NCI-H187 treated with DMSO at 0.1 percent for 48 hours (cell line): Measurements from ENCODE around the gene TMEM236.
"Not testable (repeated sequence)": the region's sequence is repeated elsewhere in the genome, so short reads cannot be mapped to it uniquely, and the experiment has no call there.

Experiments
- DNase-seq: peaks from one replicate; lab custom pipeline; 2025; lab: John Stamatoyannopoulos, UW

TMEM236 gene, protein sequence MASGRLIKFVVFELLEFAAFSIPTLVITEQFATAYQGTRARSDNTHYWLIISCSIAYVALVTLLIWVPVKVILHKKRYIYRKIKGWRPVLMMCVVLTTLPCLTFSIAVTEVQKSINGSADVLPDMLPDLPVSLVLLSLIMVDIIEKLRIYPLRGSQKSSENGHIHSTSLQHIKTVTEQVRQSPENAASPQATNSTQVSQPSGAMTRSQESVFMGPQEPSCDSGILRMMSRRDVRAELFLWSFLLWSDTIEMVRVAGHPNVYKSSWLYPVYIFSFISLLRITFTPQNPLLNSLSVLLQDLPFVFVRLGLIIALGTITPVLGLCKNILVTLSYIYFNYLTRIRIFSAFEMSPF

DNA sequence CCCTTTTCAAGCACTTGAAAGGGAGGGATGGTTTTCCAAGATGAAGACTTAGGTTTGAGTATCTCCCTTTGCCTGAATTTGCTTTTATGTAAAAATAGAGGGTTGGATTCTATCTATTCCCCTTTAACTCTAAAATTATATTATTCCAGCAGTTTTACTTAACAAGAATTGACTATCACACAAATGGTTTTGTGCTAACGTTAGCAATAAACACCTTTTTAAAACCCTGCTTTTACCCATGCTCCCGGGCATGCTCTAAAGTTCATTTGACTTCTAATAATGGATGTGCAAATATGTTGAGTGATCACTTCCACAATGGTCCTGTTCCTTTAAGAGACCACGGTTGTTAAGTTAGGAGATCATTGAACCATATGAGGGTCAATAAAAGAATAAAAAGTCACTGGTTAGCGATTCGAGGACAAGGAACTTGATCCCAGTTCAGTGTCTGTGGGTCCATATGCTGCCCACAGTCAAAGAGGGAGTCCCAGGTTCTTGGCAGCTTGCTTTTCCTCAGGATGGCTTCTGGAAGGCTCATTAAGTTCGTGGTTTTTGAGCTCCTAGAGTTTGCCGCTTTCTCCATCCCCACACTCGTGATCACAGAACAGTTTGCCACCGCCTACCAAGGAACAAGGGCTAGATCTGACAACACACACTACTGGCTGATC lies at the start of gene TMEM236:
Gene TMEM236, plus strand, starts transcription at position 421 of the 665 bp plus-strand sequence. Its CDS starts 95 bp downstream, at position 516.
- DNase-seq: no peak

GRCh38 chr10:17703706-17704105 lies 48.3 kb upstream of the TMEM236 start:
- DNase-seq: no peak

DNA sequence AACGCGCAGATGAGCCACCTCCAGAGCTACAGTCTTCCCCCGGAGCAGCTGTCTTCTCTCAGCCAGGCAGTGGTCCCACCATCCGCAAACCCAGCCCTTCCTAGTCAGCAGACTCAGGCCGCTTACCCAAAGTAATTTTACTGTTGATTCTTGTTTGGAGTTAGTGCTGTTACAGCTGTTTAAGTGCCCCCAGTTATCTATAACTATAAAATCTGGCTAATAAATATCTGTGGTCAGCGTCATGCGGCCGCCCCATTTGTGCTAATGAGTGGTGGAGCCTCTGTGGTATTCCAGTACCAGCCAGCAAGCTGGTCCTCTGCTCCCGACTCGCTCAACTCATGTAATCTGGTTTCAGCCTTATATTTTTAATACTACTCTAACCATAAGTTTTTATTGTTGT lies 43.2 kb upstream of the TMEM236 start:
- DNase-seq: no peak

DNA sequence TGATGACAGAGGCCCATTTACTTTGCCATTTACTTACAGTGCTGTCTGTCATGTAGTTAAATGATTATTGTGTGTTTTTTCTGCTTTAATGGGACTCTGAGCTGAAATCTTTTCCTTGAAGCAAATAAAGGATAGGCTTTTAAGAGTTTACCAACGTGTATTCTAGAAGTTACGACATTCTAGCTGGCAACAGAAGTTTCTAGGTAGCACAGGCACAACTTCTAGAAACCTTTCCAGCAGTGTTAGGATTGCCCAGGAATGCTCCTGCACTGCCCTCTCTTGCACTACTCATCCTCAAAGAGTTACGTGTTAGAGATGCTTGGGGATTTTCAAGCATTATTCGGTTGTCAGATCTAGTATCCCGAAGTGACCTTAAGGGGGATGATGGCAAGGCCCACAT lies 42.5 kb upstream of the TMEM236 start:
- no peak for DNase-seq

- DNase-seq: no peak
Measured at GRCh38 chr10:17710181-17710580, 41.8 kb upstream of the TMEM236 start.

GRCh38 chr10:17712053-17712452 lies 39.9 kb upstream of the TMEM236 start:
- no peak for DNase-seq

GRCh38 chr10:17712717-17713471 lies 39.1 kb upstream of the TMEM236 start:
- DNase-seq: no peak

DNA sequence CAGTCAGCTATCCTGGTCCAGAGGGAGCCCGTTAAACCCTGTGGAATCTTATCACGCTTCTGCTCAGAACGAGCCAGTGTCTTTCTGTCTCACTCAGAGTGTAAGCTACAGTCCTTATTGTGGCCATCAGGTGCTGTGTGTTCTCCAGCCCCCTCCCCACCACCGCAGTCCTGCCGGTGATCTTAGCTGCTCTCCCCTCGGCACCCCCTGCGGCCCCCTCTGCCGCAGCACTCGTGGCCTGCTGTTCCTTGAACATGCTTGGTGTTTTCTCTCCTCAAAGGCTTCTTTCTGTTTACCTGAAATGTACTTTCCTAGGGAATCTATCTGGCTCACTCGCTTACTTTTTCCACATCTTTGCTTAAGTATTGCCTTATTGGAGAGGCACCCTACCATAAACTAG lies 38.2 kb upstream of the TMEM236 start:
- no peak for DNase-seq

DNA sequence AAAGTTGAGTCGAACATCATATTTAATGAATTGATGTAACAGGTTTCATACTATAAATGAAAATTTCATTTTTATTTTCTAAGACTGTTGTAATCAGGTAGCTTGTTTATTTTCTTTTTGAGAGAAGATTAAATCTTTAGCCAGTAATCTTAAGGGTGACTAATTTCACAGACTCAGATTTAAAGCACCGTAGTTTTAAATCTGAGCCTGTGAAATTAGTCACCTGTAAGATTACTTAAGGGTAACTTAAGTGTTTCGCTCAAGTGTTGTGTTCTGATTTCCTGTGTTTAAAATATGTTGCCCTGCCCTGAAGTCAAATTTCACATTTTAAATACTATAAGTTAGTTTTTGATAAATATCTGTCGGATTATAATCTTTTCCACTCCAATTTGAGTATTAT lies 35.8 kb upstream of the TMEM236 start:
- DNase-seq: no peak

GRCh38 chr10:17722317-17723014 lies 29.5 kb upstream of the TMEM236 start:
- not testable (repeated sequence) for DNase-seq

GRCh38 chr10:17725703-17726102 lies 26.3 kb upstream of the TMEM236 start:
- DNase-seq: no peak

- no peak for DNase-seq
Measured at GRCh38 chr10:17729630-17730029, 22.4 kb upstream of the TMEM236 start.

DNA sequence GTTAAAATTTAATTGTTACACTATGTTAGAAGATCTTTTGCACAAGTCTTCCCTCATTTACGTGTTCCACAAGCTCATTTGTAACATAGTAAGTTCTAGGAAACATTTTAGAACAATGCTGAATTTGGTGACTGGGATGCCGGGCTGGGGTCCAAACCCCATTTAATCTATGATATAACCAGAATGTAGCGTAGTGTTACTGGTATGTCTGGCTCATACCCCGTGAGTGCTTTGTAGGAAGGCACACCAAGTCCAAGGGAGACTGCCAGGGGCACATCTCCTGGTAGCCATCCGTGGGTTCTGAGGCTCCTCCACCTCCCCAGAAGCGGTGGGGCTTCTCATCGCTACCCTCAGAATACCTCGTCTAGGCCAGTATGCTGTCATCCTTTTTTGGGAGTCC lies 21.3 kb upstream of the TMEM236 start:
- DNase-seq: no peak

DNA sequence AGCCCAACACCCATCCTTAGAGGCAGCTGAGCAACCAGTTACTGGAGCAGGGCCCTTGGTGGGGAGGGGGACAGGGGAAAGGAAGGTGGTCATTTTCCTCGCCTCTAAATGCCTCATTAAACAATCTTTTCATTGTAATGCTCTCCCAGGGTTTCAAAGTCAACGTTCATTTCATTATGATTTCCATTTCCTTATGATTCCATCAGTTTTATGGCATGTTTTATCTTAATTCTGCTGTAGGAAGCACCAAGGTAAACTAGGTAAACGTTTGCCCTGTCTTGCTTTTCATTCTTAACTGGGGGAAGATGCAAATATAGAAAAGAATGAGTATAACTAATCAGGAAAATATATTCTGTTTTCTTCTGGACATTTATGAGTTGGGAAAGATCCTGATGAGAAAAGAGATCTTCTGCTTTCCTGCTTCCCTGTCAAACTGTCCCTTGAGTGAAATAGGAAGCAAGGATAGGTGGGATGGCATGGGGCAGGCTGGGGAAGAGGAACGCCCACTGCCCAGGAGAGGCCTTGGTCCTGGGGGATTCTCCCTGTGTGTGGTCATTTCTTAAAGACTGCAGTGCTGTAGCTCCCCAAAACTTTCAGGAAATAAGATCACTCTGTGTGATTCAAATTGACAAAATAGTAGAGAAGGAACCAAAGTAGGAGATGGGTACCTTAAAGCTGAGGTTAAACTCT lies 20.5 kb upstream of the TMEM236 start:
- no peak for DNase-seq

GRCh38 chr10:17733620-17734019 lies 18.4 kb upstream of the TMEM236 start:
- no peak for DNase-seq

- DNase-seq: no peak
Measured at GRCh38 chr10:17734432-17735080, 17.4 kb upstream of the TMEM236 start.

DNA sequence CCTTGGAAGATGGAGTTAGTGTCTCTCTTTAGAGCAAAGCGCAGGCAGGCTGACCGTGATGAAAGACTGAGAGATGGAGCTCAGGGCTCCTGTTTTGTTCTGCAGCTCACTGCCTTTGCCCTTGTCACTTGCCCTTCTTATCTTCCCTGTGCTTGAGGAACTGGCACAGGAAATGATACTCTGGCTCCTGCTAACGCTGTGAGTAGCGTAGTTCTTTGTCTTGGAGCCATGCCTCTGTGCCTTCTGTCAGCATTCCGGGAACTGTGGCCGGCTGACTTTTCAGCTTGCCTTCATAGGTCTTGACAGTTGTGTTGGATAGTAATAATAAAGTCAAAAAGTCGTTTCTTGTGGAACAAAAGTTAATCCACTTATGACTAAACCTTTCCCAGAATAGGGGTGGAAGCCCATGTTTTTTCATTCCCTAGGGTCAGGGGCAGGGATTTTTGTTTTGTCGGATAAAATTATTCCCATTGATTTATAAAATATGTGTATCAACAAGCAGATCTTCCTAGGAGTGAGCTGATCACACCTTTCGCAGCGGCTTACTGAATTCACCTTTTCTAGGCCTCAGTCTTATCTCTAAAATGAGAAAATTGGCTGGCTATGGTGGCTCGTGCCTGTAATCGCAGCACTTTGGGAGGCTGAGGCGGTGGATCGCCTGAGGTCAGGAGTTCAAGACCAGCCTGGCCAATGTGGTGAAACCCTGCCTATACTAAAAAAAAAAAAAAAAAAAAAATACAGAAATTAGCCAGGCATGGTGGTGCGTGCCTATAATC lies 16.6 kb upstream of the TMEM236 start:
- no peak for DNase-seq

DNA sequence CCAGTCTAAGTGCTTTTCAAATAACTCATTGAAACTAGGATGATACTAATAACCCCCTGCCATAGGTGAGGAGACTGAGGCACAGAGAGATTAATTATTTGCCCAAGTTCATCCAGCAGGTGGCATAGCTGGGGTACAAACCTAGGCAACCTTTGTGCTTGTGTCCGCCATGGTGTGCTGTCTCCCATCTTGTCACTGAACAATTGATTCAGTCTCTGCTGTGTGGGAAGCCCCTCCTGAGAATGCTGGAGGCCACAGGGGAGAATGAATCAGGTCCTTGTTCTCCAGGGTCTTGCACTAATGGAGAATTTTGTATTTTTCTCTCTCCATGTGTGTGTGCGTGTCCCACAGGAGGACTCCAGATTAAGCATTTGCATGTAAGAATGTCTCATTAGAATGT lies 15.8 kb upstream of the TMEM236 start:
- DNase-seq: no peak

GRCh38 chr10:17737027-17737965 lies 14.7 kb upstream of the TMEM236 start:
- DNase-seq: no peak
